Activated B cell treated with CpG ODN at 0.5 μM for 24 hours (primary cell): ENCODE data around the gene SUPT16H. TPM values are rescaled to one million over a fixed set of nuclear protein-coding genes. Genes with fewer than 3 reads are reported as not detected.

Source experiments
- ATAC-seq: fragments of 200-7000 bp; cut with Tn5 transposase; one replicate; pipeline ENCODE4 v1.10.0; 2021; ENCODE audit warnings: low read depth, mild to moderate bottlenecking, moderate library complexity
- CTCF ChIA-PET: fragments of 350-600 bp; sonication (Branson Sonifier 250); formaldehyde crosslinking; loops from one replicate; lab custom pipeline; 2021; ENCODE audit warnings: antibody characterized with exemption; lab: Charles Lee
- POLR2A ChIA-PET: fragments of 350-600 bp; sonication (Branson Sonifier 250); formaldehyde crosslinking; loops from one replicate; lab custom pipeline; 2021; ENCODE audit warnings: antibody characterized with exemption; lab: Charles Lee
- DNase-seq: peaks from one replicate; pipeline ENCODE4 v3.0.0; 2022
- H3K27ac Mint-ChIP-seq: one replicate; pipeline ENCODE4 v1.8.0; 2020; ENCODE audit warnings: mixed read lengths
- H3K27me3 Mint-ChIP-seq: one replicate; pipeline ENCODE4 v1.8.0; 2021; ENCODE audit warnings: mixed read lengths
- H3K36me3 Mint-ChIP-seq: one replicate; pipeline ENCODE4 v1.8.0; 2021; ENCODE audit warnings: low read depth, mixed read lengths
- H3K4me1 Mint-ChIP-seq: one replicate; pipeline ENCODE4 v1.8.0; 2021; ENCODE audit warnings: mixed read lengths
- H3K4me3 Mint-ChIP-seq: one replicate; pipeline ENCODE4 v1.8.0; 2020; ENCODE audit warnings: mild to moderate bottlenecking, mixed read lengths
- H3K9me3 Mint-ChIP-seq: one replicate; pipeline ENCODE4 v1.8.0; 2020; ENCODE audit warnings: mixed read lengths
- intact Hi-C: fragments of 100-400 bp; cut with micrococcal nuclease; formaldehyde crosslinking; loops from one replicate; pipeline ENCODE4 v1.15.1; 2024
- total RNA-seq: library from RNA; stranded (reverse); gene quantifications from 2 replicates; pipeline ENCODE4 v1.2.3, GENCODE V29; 2022
- TF ChIP-seq, protein P1 (sequence below): fragments of 200-600 bp; IDR thresholded peaks from one replicate; pipeline ENCODE4 v1.8.0; 2022; ENCODE audit warnings: antibody characterized with exemption, mild to moderate bottlenecking

SUPT16H gene
- 100 and 102 TPM in 2 replicates for total RNA-seq

GRCh38 chr14:21383848-21384493 is at the start of gene SUPT16H:
SUPT16H (minus strand) TSS chr14:21384019; CDS start chr14:21383927, 92 bp downstream.
- peaks cover 48% of the 10 kb centered on the region for H3K36me3 Mint-ChIP-seq
- DNase-seq (peak; percentile 87), ATAC-seq (peak; percentile 91)
- intact Hi-C loops, result loop anchor here (1.0 kb wide), 9 partner anchors 53 to 280 kb away; partner anchors contain the start of genes CHD8, HNRNPC, METTL3 and TOX4
- peak within 1 kb of the TSS; percentile 99 for H3K27ac Mint-ChIP-seq
- POLR2A ChIA-PET, result interaction anchor here (0.5 to 2.3 kb wide), 14 partner anchors 30 to 1546 kb away, joined by 3 to 17 read pairs (median 3); partner anchors contain the start of genes CHD8, METTL3, RAB2B and TOX4
- CTCF ChIA-PET, result interaction anchor here (0.7 kb wide), 2 partner anchors 13 to 142 kb away, joined by 3 read pairs; no protein-coding TSS in a partner anchor
- no peaks in the 10 kb centered on the region for H3K9me3 Mint-ChIP-seq
- H3K27me3 Mint-ChIP-seq, result no peaks in the 10 kb centered on the region
- H3K4me1 Mint-ChIP-seq, result peaks cover 40% of the 10 kb centered on the region
- peak within 1 kb of the TSS; percentile 96 for H3K4me3 Mint-ChIP-seq
- TF ChIP-seq, protein P1, sequence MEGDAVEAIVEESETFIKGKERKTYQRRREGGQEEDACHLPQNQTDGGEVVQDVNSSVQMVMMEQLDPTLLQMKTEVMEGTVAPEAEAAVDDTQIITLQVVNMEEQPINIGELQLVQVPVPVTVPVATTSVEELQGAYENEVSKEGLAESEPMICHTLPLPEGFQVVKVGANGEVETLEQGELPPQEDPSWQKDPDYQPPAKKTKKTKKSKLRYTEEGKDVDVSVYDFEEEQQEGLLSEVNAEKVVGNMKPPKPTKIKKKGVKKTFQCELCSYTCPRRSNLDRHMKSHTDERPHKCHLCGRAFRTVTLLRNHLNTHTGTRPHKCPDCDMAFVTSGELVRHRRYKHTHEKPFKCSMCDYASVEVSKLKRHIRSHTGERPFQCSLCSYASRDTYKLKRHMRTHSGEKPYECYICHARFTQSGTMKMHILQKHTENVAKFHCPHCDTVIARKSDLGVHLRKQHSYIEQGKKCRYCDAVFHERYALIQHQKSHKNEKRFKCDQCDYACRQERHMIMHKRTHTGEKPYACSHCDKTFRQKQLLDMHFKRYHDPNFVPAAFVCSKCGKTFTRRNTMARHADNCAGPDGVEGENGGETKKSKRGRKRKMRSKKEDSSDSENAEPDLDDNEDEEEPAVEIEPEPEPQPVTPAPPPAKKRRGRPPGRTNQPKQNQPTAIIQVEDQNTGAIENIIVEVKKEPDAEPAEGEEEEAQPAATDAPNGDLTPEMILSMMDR, result no peak

- ATAC-seq, result no peak
- intact Hi-C loops, result no loop called here
- H3K36me3 Mint-ChIP-seq, result peaks cover 63% of the 10 kb centered on the region
- TF ChIP-seq, protein P1, result no peak
- ChIA-PET CTCF (no interaction called here), POLR2A (no interaction called here)
- no peak for DNase-seq
- no peaks in the 10 kb centered on the region for H3K27me3 Mint-ChIP-seq
- no peak overlapping the region for H3K4me3 Mint-ChIP-seq
- no peak overlapping the region for H3K27ac Mint-ChIP-seq
- peaks cover 24% of the 10 kb centered on the region for H3K4me1 Mint-ChIP-seq
- no peaks in the 10 kb centered on the region for H3K9me3 Mint-ChIP-seq
Measured at GRCh38 chr14:21431126-21431525, 47.3 kb upstream of the SUPT16H start.

GRCh38 chr14:21428930-21429329 is 45.1 kb upstream of the SUPT16H start:
- H3K27ac Mint-ChIP-seq, result no peak overlapping the region
- no peaks in the 10 kb centered on the region for H3K9me3 Mint-ChIP-seq
- intact Hi-C loops, result no loop called here
- ChIA-PET POLR2A (no interaction called here), CTCF (no interaction called here)
- TF ChIP-seq, protein P1, result no peak
- peaks cover 4% of the 10 kb centered on the region for H3K4me1 Mint-ChIP-seq
- H3K27me3 Mint-ChIP-seq, result no peaks in the 10 kb centered on the region
- H3K4me3 Mint-ChIP-seq, result no peak overlapping the region
- no peak for ATAC-seq
- peaks cover 80% of the 10 kb centered on the region for H3K36me3 Mint-ChIP-seq
- no peak for DNase-seq

- no peak overlapping the region for H3K27ac Mint-ChIP-seq
- CTCF ChIA-PET, result no interaction called here
- POLR2A ChIA-PET, result interaction anchor here (0.6 kb wide), 1 partner anchor 151 kb away, joined by 4 read pairs; no protein-coding TSS in a partner anchor
Measured at GRCh38 chr14:21426692-21427091, 42.9 kb upstream of the SUPT16H start.

GRCh38 chr14:21419528-21419927 is 35.7 kb upstream of the SUPT16H start:
- Mint-ChIP-seq H3K4me3 (no peak overlapping the region), H3K9me3 (no peaks in the 10 kb centered on the region), H3K36me3 (peaks cover 75% of the 10 kb centered on the region), H3K4me1 (no peaks in the 10 kb centered on the region), H3K27ac (no peak overlapping the region), H3K27me3 (no peaks in the 10 kb centered on the region)
- ChIA-PET POLR2A (no interaction called here), CTCF (no interaction called here)
- TF ChIP-seq, protein P1, result no peak
- intact Hi-C loops, result no loop called here
- ATAC-seq (no peak), DNase-seq (no peak)

More at GRCh38 chr14:21426692-21427091, 42.9 kb upstream of the SUPT16H start:
- TF ChIP-seq, protein P1, result no peak
- H3K4me3 Mint-ChIP-seq, result no peak overlapping the region
- H3K36me3 Mint-ChIP-seq, result peaks cover 88% of the 10 kb centered on the region
- no peaks in the 10 kb centered on the region for H3K27me3 Mint-ChIP-seq
- intact Hi-C loops, result no loop called here
- DNase-seq (no peak), ATAC-seq (no peak)
- H3K9me3 Mint-ChIP-seq, result no peaks in the 10 kb centered on the region
- peaks cover 3% of the 10 kb centered on the region for H3K4me1 Mint-ChIP-seq
